PFSK-1 (cell line): Measurements from ENCODE around the gene CPD.

Source experiments
- POLR2AphosphoS5 ChIP-seq: IDR thresholded peaks from 2 replicates; pipeline ENCODE4 v1.6.1; 2012; ENCODE audit warnings: low read depth, mild to moderate bottlenecking, control low read depth, low read length, moderate library complexity
- TAF1 ChIP-seq: IDR thresholded peaks from 2 replicates; pipeline ENCODE4 v1.6.1; 2012; ENCODE audit warnings: low read length, control low read depth, borderline replicate concordance; ENCODE audit not compliant: insufficient read depth

DNA sequence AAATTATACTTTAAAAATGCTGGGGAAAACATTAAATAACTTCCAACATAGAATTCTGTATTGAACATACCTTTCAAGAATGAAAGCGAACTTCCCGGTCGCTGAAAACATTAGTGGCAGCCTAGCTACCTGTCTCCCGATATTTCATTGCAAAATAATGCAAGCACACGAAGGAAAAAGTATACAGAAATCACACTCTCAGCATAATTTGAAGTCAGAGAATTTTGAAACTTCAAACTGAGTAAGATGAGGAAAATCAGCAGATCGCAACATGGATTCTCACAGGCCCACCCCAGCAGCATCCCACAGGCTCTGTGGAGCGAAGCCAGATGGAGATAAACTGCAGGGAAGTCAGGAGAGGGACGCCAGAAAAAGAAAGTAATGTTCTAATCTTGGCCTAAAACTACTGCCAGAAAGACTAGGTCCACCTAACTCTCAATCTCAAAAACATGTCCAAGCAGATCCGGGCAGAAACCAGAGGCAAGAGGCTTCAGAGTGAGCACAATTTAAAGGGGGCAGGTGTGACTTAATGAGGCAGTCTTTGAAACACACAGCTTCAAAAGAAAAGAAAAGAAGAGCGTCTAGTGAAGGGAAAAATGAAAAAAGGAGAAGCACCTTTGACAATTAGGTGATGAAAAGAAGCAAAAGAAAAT lies 93.6 kb downstream of the CPD start:
- TF ChIP-seq TAF1 (no peak), POLR2AphosphoS5 (no peak)
